ENCODE results near the gene TBXAS1.

Gene TBXAS1

GRCh38 chr7:139993592-139993991 lies 164.5 kb downstream of the TBXAS1 start:
- no peaks in the 10 kb centered on the region for H3K9me3 ChIP-seq (ENCODE audit: low read depth, low read length)
- no peak for DNase-seq (ENCODE audit: low read depth, low spot score)
- H3K9ac ChIP-seq (ENCODE audit: insufficient read length) = no peak overlapping the region
- no peak overlapping the region for H3K4me3 ChIP-seq
- TF ChIP-seq FOXP2 (optimal IDR thresholded peaks at IDR 0.05; ENCODE audit: control extremely low read depth, extremely low read length, insufficient read depth) (no peak), EZH2 (IDR thresholded peaks at IDR 0.05) (no peak), POLR2AphosphoS5 (IDR thresholded peaks at IDR 0.05; ENCODE audit: borderline replicate concordance, low read depth, low read length) (no peak)
- H3K36me3 ChIP-seq (ENCODE audit: insufficient read depth, low read length) = no peaks in the 10 kb centered on the region
- no peak overlapping the region for H3K27ac ChIP-seq

GRCh38 chr7:139994356-139994755 lies 165.3 kb downstream of the TBXAS1 start:
- TF ChIP-seq EZH2 (IDR thresholded peaks at IDR 0.05) (no peak), FOXP2 (optimal IDR thresholded peaks at IDR 0.05; ENCODE audit: control extremely low read depth, extremely low read length, insufficient read depth) (no peak), POLR2AphosphoS5 (IDR thresholded peaks at IDR 0.05; ENCODE audit: borderline replicate concordance, low read depth, low read length) (no peak)
- Histone ChIP-seq H3K27ac (no peak overlapping the region), H3K4me3 (no peak overlapping the region), H3K9ac (ENCODE audit: insufficient read length) (no peak overlapping the region), H3K36me3 (ENCODE audit: insufficient read depth, low read length) (no peaks in the 10 kb centered on the region), H3K9me3 (ENCODE audit: low read depth, low read length) (no peaks in the 10 kb centered on the region)
- DNase-seq (ENCODE audit: low read depth, low spot score) = no peak

- no peak for DNase-seq (ENCODE audit: low read depth, low spot score)
- Histone ChIP-seq H3K4me3 (no peak overlapping the region), H3K36me3 (ENCODE audit: insufficient read depth, low read length) (no peaks in the 10 kb centered on the region), H3K27ac (no peak overlapping the region), H3K9ac (ENCODE audit: insufficient read length) (no peak overlapping the region), H3K9me3 (ENCODE audit: low read depth, low read length) (no peaks in the 10 kb centered on the region)
- TF ChIP-seq EZH2 (IDR thresholded peaks at IDR 0.05) (no peak), POLR2AphosphoS5 (IDR thresholded peaks at IDR 0.05; ENCODE audit: borderline replicate concordance, low read depth, low read length) (no peak), FOXP2 (optimal IDR thresholded peaks at IDR 0.05; ENCODE audit: control extremely low read depth, extremely low read length, insufficient read depth) (no peak)
These were observed 166.2 kb downstream of the TBXAS1 start for GRCh38 chr7:139995017-139995915.

GRCh38 chr7:139998572-139998971 lies 169.5 kb downstream of the TBXAS1 start:
- H3K27ac ChIP-seq = no peak overlapping the region
- DNase-seq (ENCODE audit: low read depth, low spot score) = no peak
- no peaks in the 10 kb centered on the region for H3K9me3 ChIP-seq (ENCODE audit: low read depth, low read length)

GRCh38 chr7:139999516-139999915 lies 170.5 kb downstream of the TBXAS1 start:
- Histone ChIP-seq H3K9ac (ENCODE audit: insufficient read length) (no peak overlapping the region), H3K27ac (no peak overlapping the region), H3K4me3 (no peak overlapping the region), H3K36me3 (ENCODE audit: insufficient read depth, low read length) (no peaks in the 10 kb centered on the region), H3K9me3 (ENCODE audit: low read depth, low read length) (no peaks in the 10 kb centered on the region)
- no peak for TF ChIP-seq FOXP2 (optimal IDR thresholded peaks at IDR 0.05; ENCODE audit: control extremely low read depth, extremely low read length, insufficient read depth)
- TF ChIP-seq POLR2AphosphoS5 (IDR thresholded peaks at IDR 0.05; ENCODE audit: borderline replicate concordance, low read depth, low read length) = no peak
- TF ChIP-seq EZH2 (IDR thresholded peaks at IDR 0.05) = no peak
- DNase-seq (ENCODE audit: low read depth, low spot score) = no peak

More at GRCh38 chr7:139998572-139998971, 169.5 kb downstream of the TBXAS1 start:
- H3K4me3 ChIP-seq = no peak overlapping the region
- TF ChIP-seq FOXP2 (optimal IDR thresholded peaks at IDR 0.05; ENCODE audit: control extremely low read depth, extremely low read length, insufficient read depth) (no peak), EZH2 (IDR thresholded peaks at IDR 0.05) (no peak), POLR2AphosphoS5 (IDR thresholded peaks at IDR 0.05; ENCODE audit: borderline replicate concordance, low read depth, low read length) (no peak)
- H3K36me3 ChIP-seq (ENCODE audit: insufficient read depth, low read length) = no peaks in the 10 kb centered on the region
- no peak overlapping the region for H3K9ac ChIP-seq (ENCODE audit: insufficient read length)

- H3K27ac ChIP-seq = no peak overlapping the region
These were observed 171.7 kb downstream of the TBXAS1 start for GRCh38 chr7:140000666-140001268.

GRCh38 chr7:140003913-140004382 lies 174.9 kb downstream of the TBXAS1 start:
- no peak for DNase-seq (ENCODE audit: low read depth, low spot score)
- TF ChIP-seq POLR2AphosphoS5 (IDR thresholded peaks at IDR 0.05; ENCODE audit: borderline replicate concordance, low read depth, low read length) (no peak), EZH2 (IDR thresholded peaks at IDR 0.05) (no peak), FOXP2 (optimal IDR thresholded peaks at IDR 0.05; ENCODE audit: control extremely low read depth, extremely low read length, insufficient read depth) (no peak)
- no peaks in the 10 kb centered on the region for H3K9me3 ChIP-seq (ENCODE audit: low read depth, low read length)
- no peak overlapping the region for H3K4me3 ChIP-seq
- H3K36me3 ChIP-seq (ENCODE audit: insufficient read depth, low read length) = no peaks in the 10 kb centered on the region
- H3K27ac ChIP-seq = no peak overlapping the region
- no peak overlapping the region for H3K9ac ChIP-seq (ENCODE audit: insufficient read length)

More at GRCh38 chr7:140000666-140001268, 171.7 kb downstream of the TBXAS1 start:
- H3K4me3 ChIP-seq = no peak overlapping the region
- no peak for TF ChIP-seq POLR2AphosphoS5 (IDR thresholded peaks at IDR 0.05; ENCODE audit: borderline replicate concordance, low read depth, low read length)
- no peak for TF ChIP-seq FOXP2 (optimal IDR thresholded peaks at IDR 0.05; ENCODE audit: control extremely low read depth, extremely low read length, insufficient read depth)
- TF ChIP-seq EZH2 (IDR thresholded peaks at IDR 0.05) = no peak
- no peaks in the 10 kb centered on the region for H3K9me3 ChIP-seq (ENCODE audit: low read depth, low read length)
- DNase-seq (ENCODE audit: low read depth, low spot score) = no peak
- H3K9ac ChIP-seq (ENCODE audit: insufficient read length) = no peak overlapping the region
- H3K36me3 ChIP-seq (ENCODE audit: insufficient read depth, low read length) = no peaks in the 10 kb centered on the region

GRCh38 chr7:140004672-140005071 lies 175.6 kb downstream of the TBXAS1 start:
- no peaks in the 10 kb centered on the region for H3K36me3 ChIP-seq (ENCODE audit: insufficient read depth, low read length)
- H3K9me3 ChIP-seq (ENCODE audit: low read depth, low read length) = no peaks in the 10 kb centered on the region
- no peak for TF ChIP-seq EZH2 (IDR thresholded peaks at IDR 0.05)
- no peak for TF ChIP-seq FOXP2 (optimal IDR thresholded peaks at IDR 0.05; ENCODE audit: control extremely low read depth, extremely low read length, insufficient read depth)
- no peak for TF ChIP-seq POLR2AphosphoS5 (IDR thresholded peaks at IDR 0.05; ENCODE audit: borderline replicate concordance, low read depth, low read length)
- H3K9ac ChIP-seq (ENCODE audit: insufficient read length) = no peak overlapping the region
- DNase-seq (ENCODE audit: low read depth, low spot score) = no peak
- no peak overlapping the region for H3K4me3 ChIP-seq
- no peak overlapping the region for H3K27ac ChIP-seq

Data from SK-N-MC (cell line).